ENCODE data around the gene CDK12. TPM values are rescaled to one million over a fixed set of nuclear protein-coding genes. Genes with fewer than 3 reads are reported as not detected.

Gene CDK12
- total and polyA plus RNA-seq, 2 experiments from 2014 or later: 20.9 to 55.3 TPM

DNA sequence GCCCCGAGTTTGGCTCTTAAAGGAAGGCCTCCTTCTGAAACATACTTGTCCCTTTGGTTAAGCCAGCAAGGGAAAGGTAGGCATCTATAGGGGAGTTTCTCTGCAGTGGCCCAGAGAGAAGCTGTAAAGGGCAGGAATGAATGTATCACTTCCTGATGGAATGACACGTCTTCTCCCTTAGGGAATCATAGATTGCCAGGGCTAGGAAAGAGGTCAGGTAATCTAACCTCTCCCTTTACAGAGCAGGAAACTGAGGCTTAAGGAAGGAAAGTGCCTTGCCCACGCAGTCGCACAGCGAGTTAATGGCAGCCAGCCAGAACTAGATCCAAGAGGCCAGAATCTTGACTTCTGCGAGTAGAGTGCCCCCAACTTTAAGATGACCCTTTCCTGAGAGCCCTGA, 80.4 kb downstream of the CDK12 start:
- Mint-ChIP-seq H3K4me3 (no peak overlapping the region), H3K36me3 (ENCODE audit: low read depth) (no peaks in the 10 kb centered on the region), H3K9me3 (no peaks in the 10 kb centered on the region), H3K4me1 (no peaks in the 10 kb centered on the region), H3K27me3 (ENCODE audit: insufficient read depth, low read depth, poor library complexity) (no peaks in the 10 kb centered on the region), H3K27ac (no peak overlapping the region)
- no peaks in the 10 kb centered on the region for H3K27me3 ChIP-seq (ENCODE audit: insufficient read depth)
- no peaks in the 10 kb centered on the region for H3K36me3 ChIP-seq (ENCODE audit: insufficient read depth)
- H3K4me2 ChIP-seq: no peak overlapping the region
- H4K20me1 ChIP-seq (replicated peaks; ENCODE audit: insufficient read depth): no peaks in the 10 kb centered on the region
- no peaks in the 10 kb centered on the region for H3K79me2 ChIP-seq (replicated peaks; ENCODE audit: insufficient read depth)
- DNase-seq (ENCODE audit: low spot score): no peak
- no peak overlapping the region for H3K4me3 ChIP-seq
- H3K27ac ChIP-seq (ENCODE audit: low read depth): no peak overlapping the region
- H3K9me2 ChIP-seq (ENCODE audit: insufficient read depth): no peaks in the 10 kb centered on the region
- no peak for ATAC-seq
- no peaks in the 10 kb centered on the region for H3K4me1 ChIP-seq (ENCODE audit: insufficient read depth)
- no peak for TF ChIP-seq EZH2 (IDR thresholded peaks at IDR 0.05; ENCODE audit: low read depth, unreplicated experiment)
- no peak for TF ChIP-seq ZNF462 (CRISPR knock-in tag; IDR thresholded peaks at IDR 0.05)
- no peak for TF ChIP-seq POLR2AphosphoS5 (IDR thresholded peaks at IDR 0.05; ENCODE audit: low read depth)
- TF ChIP-seq EZH2phosphoT487 (IDR thresholded peaks at IDR 0.05; ENCODE audit: unreplicated experiment): no peak
- no peak for TF ChIP-seq NANOG (IDR thresholded peaks at IDR 0.05; ENCODE audit: borderline replicate concordance)
- no peak for TF ChIP-seq ZNF331 (CRISPR knock-in tag; IDR thresholded peaks at IDR 0.05; ENCODE audit: low read depth)
- TF ChIP-seq CREB1 (CRISPR knock-in tag; IDR thresholded peaks at IDR 0.05; ENCODE audit: low read depth): no peak
- TF ChIP-seq CTCF (conservative IDR thresholded peaks at IDR 0.05; ENCODE audit: low read depth in 2 of 2): no peak
- TF ChIP-seq JUNB (IDR thresholded peaks at IDR 0.05; ENCODE audit: unreplicated experiment): no peak
- TF ChIP-seq ZNF114 (CRISPR knock-in tag; IDR thresholded peaks at IDR 0.05): no peak
- TF ChIP-seq, protein P1, sequence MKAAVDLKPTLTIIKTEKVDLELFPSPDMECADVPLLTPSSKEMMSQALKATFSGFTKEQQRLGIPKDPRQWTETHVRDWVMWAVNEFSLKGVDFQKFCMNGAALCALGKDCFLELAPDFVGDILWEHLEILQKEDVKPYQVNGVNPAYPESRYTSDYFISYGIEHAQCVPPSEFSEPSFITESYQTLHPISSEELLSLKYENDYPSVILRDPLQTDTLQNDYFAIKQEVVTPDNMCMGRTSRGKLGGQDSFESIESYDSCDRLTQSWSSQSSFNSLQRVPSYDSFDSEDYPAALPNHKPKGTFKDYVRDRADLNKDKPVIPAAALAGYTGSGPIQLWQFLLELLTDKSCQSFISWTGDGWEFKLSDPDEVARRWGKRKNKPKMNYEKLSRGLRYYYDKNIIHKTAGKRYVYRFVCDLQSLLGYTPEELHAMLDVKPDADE (IDR thresholded peaks at IDR 0.05): no peak
- H3F3A ChIP-seq (replicated peaks; ENCODE audit: low read depth): no peaks in the 10 kb centered on the region; the same call in 1 of the 2 replicates
- no peak overlapping the region for H2AFZ ChIP-seq
